Left renal cortex interstitium (tissue), 4 donors: ENCODE data around the gene THEM5. TPM values are rescaled to one million over a fixed set of nuclear protein-coding genes. Genes with fewer than 3 reads are reported as not detected.

ENCODE experiments used
- DNase-seq, 4 donors: peaks; one replicate each; pipeline ENCODE4 v3.0.0-alpha.2; 2013; ENCODE audit warnings: low read depth in 4 of 4, low spot score in 2 of 4, missing footprints in 1 of 4
- polyA plus RNA-seq, 4 donors: library from polyadenylated mRNA; unstranded; fragments of 120-200 nt; gene quantifications; one replicate each; pipeline ENCODE4 v1.2.1, GENCODE V29; 2013; ENCODE audit not compliant: insufficient read length in 4 of 4

The THEM5 gene
- polyA plus RNA-seq, 4 donors: 0.41 to 0.82 (median 0.82) TPM

DNA sequence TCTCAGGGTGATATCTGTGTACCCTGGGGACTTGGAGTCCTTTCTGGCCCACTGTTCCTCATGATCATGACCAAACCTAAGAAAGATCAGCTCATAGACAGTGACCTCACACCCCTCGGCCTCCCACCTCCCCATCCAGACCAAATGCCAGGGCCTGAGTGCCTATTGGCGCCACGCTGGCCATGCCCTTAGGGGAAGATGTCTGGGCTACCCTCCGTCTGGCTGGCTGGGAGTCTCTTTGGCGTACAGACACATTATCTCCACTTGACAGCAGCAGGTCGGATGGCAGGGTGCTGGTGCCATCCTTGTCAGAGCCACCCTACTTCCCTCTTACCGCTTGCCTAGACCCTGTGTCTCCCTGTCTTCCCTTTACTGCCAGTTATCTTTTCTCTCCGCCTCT lies 30.3 kb downstream of the THEM5 start:
- DNase-seq: no peak

- no peak for DNase-seq
Observed at GRCh38 chr1:151822404-151822803, 31.1 kb downstream of the THEM5 start.

DNA sequence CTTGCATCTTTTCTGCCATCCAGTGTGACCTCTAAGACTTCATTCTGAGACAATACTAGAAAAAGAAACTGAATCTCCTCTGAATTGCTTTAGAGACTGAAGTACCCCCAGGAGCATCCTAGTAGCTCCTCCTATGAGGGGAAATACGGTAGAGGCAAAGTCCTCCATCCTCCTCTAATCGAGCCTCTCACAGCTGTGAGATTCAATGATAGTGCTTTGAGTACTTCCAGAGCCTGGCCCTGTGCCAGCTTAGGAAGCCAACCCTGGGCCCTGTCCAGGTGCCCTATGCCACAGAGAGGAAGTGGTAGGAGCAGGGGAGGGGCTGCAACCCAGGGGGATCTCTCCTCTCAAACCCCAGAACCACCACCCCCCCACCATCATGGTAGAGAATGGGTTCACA lies 32.6 kb downstream of the THEM5 start:
- no peak for DNase-seq

DNA sequence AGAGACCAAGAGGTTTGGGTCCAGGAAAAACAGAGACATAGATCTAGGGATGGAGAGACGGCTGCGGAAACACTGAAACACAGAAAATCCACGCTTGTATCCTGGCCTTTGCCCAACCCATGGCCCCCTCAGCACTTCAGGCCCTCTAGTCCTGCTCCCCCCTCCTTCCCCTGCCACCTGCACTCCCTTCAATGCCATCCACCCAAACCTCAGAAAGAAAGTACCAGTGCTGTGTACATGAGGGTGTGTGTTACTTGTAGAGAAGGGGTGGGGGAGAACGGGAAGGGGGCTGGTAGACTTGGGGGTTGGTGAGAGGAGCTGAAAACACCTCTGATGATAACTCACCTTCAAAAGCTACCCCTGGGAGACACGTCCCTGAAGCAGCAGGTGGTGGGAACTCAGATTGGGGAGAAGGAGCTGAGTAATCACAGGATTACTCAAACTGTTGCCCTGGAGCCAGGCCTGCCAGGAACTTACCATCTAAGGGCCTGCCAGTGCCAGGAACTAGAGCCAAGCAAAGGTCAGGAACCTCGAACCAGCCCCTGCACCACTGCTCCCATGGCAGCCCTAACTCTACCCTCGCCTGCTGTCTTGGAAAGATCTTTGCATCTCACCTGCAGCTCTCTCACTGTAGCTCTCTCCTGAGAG lies 33.4 kb downstream of the THEM5 start:
- DNase-seq: no peak

GRCh38 chr1:151819227-151819835 lies 34.2 kb downstream of the THEM5 start:
- no peak for DNase-seq

- no peak for DNase-seq
Observed at GRCh38 chr1:151817353-151817730, 36.2 kb downstream of the THEM5 start.

DNA sequence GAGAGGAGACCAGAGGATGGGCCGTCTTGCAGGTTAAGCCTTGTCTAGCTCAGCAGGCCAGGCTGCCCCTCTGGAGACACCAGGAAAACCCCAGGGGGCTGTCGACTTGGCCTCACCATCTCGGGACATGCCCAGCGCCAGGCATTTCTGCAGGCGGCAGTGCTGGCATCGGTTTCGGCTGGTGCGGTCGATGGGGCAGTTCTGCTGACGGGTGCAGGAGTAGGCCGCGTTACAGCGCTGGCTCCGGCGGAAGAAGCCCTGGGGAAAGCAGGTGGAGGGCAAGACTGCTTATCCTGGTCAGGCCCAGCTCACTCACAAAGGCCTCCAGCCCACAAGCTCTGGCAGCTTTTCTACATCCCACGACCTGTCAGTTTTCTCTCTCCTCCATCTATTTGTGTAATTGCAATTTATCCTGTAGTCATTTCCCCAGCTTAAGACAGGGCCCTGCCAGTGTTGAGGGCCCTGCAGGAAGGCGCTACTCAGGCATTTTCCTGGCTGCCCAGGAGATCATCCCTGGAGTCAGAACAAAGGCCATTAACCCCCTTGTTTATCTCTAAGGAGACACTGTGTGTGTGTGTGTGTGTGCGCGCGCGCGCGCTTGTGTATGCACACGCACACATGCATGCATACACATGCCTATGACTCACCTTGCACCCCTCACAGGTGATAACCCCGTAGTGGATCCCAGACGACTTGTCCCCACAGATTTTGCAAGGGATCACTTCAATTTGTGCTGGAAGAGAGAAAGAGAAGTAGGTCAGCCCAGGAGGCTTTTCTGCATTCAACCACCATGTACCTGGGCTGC lies 36.8 kb downstream of the THEM5 start:
- DNase-seq: no peak

GRCh38 chr1:151815716-151816327 lies 37.7 kb downstream of the THEM5 start:
- DNase-seq: no peak

- DNase-seq: no peak
Observed at GRCh38 chr1:151814971-151815545, 38.5 kb downstream of the THEM5 start.

- no peak for DNase-seq
Observed at GRCh38 chr1:151814426-151814825, 39.1 kb downstream of the THEM5 start.

GRCh38 chr1:151813271-151813977 lies 40.1 kb downstream of the THEM5 start:
- DNase-seq: no peak

DNA sequence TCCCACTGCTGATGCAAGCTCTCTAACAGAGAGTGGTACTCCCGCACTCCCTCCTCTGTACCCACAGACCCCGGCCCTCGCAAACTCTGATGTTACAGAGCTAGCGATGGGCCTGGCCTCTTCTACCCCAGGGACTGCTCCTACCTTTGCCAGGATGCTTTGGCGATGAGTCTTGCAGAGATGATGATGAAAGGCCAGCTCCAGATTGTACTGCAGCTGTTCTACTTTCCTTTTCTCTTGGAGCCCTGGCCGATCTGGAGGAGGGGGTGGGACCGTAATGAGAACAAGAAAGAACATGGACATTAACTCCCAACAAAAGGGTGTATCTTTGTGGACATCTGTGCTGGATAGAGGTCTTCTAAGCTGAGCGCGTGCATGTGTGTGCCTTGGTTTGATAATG lies 42.3 kb downstream of the THEM5 start:
- DNase-seq: no peak

GRCh38 chr1:151809985-151810556 lies 43.4 kb downstream of the THEM5 start:
- no peak for DNase-seq

GRCh38 chr1:151809290-151809984 lies 44.1 kb downstream of the THEM5 start:
- no peak for DNase-seq

- no peak for DNase-seq
Observed at GRCh38 chr1:151807766-151808165, 45.7 kb downstream of the THEM5 start.

DNA sequence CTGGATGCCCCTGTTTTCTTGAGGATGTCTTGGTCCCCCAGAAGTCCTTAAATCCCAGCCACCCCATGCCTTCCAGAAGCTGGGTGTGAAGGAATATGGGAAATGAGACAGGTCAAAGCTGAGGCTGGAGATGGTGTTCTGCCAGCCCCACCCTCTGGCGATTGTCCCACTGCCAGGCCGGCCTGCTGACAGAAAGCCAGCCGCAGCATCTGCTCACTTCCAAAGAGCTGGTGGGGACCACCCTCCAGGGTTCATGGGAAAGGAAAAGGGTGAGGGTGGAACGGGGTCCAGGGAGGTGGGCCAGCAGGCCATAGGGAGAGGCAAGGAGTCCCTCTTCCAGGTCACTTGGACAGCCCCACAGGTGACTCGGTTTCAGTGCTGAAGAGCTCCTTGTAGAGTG lies 46.4 kb downstream of the THEM5 start:
- DNase-seq: no peak

DNA sequence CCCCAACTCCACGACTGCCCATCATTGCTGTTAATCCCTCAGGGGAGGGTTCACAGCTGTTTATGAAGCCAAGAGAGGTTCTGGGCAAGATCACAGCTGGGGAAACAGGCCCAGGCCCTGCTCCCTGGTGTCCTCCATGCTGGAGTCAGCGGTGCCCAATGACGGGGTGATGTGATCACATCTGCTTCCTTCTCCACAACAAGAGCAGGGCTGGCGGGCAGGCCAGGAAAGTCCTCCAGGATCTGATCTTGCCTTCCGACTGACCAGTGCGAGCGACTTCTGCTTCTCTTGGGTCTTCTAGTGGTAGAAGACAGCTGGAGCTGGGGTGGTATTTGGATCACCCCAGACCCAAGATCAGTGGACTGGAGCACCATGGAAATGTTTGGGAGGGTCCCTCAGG lies 47.3 kb downstream of the THEM5 start:
- DNase-seq: no peak

DNA sequence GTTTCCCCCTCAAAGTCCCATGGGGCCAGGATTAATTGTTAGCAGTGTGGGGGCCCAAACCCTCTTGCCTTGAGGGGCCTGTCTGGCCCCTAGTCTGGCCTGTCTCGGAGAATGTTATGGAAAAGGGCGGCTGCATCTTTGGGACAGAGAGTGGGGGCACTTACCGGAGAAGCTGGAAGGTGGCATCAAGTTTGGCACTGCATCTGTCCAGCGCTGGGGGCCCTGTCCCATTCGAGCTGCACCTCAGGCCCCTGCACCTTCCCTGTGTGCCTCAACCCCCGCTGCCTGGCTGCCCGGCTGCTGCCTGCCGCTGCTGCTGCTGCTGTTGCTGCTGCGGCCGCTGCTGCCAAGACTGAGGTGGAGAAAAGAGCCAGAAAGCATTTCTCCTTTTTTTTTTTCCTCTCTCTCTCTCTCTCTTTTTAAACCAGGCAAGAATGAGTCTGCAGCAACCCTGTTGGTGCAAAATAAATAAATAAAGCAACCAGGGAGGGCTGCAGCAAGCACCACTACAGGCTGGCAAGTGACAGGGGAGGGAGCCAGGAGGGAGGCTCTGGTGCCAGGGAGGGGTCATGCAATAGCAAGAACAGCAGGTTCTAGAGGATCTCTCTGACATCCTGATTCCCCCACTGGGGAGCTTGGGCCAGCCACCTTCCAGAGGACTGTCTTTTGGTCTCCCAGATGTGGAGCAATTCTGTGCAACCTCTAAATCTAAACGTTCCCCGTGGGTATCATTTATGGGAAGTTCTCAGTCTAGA lies 48.3 kb downstream of the THEM5 start, which contains the start of gene LINGO4:
Gene LINGO4 (minus strand): TSS at position 354 of the 755 bp plus-strand sequence. CDS start 2,715 bp downstream, outside the sequence.
- DNase-seq: no peak

- no peak for DNase-seq
Observed at GRCh38 chr1:151803915-151804314, 49.6 kb downstream of the THEM5 start.
